Right lobe of liver (tissue), 4 donors: Measurements from ENCODE around the gene CEPT1.

Experiments
- CTCF ChIP-seq, 4 donors: fragments of 200-600 bp in 3 of 4; fragments of 450-650 bp in 1 of 4; IDR thresholded peaks; one replicate each; pipeline versions ENCODE4 v1.5.1 to v1.8.0; 2016 to 2022; ENCODE audit warnings: antibody characterized with exemption in 4 of 4, mild to moderate bottlenecking in 2 of 4
- POLR2A ChIP-seq: fragments of 450-650 bp; IDR thresholded peaks from one replicate; pipeline ENCODE4 v1.6.1; 2017; ENCODE audit warnings: antibody characterized with exemption, mild to moderate bottlenecking
- donor health status: DM: no; HTN: no; CAD: no.
- donor health status: DM: no; HTN: no; CAD: no.
- donor health status: DM: no; HTN: yes; CAD: no.

DNA sequence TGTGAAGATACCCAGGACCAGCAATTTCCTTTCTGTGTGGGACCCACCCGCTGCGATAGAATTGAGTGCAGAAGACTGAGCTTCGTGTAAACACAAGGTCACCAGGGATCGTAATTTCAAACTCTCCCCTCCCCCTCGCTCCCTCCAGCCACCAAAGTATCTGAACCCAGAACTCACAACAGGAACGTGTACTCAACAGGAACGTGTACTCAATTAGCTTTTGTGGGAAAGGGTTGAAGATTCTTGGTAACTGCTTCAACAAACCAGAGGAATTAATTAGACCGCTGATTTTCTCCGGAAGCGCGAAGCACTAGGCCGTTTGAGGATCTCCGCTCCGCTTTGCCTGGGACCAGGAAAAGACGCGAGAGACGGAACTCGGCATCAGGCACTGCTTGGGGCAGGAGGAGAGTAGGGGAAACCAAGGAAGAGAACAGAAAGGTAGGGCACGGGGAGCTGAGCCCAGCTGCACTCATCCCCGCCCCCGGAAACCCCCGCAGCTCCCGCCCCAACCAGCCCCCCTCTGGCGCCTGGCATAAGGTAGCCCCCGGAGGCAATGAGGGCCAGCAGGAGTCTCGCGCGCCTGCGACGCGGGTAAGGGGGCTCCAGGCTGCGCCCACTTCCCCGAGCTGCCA lies 583 bp upstream of the CEPT1 start:
- no peak for TF ChIP-seq CTCF (IDR thresholded peaks at IDR 0.05)
- no peak for TF ChIP-seq POLR2A
